Activated CD4-positive, alpha-beta T cell treated with anti-CD3 and anti-CD28 coated beads, Interleukin-2, amount 50 U/mL, for 24 hours (primary cell): ENCODE measurements around the gene BRD2.

ENCODE experiments used
- DNase-seq, 2 donors: peaks; one replicate each; pipeline ENCODE4 v3.0.0-alpha.2; 2020; ENCODE audit warnings: low read depth in 1 of 2, low spot score in 1 of 2

BRD2 gene

GRCh38 chr6:33023536-33023935 lies 55.1 kb downstream of the BRD2 start:
- no peak for DNase-seq

DNA sequence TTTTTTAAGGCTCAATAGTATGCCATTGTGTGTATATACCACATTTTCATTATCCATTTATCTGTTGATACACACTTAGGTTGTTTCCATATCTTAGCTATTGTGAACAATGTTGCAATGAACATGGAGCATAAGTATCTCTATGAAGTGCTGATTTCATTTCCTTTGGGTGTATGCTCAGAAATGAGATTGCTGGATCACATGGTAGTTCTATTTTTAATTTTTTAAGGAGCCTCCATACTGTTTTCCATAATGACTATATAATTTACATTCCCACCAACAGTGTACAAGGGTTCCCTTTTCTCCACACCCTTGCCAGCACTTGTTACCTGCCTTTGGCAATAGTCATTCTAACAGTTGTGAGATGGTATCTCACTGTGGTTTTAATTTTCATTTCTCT lies 56.1 kb downstream of the BRD2 start:
- DNase-seq, result no peak

DNA sequence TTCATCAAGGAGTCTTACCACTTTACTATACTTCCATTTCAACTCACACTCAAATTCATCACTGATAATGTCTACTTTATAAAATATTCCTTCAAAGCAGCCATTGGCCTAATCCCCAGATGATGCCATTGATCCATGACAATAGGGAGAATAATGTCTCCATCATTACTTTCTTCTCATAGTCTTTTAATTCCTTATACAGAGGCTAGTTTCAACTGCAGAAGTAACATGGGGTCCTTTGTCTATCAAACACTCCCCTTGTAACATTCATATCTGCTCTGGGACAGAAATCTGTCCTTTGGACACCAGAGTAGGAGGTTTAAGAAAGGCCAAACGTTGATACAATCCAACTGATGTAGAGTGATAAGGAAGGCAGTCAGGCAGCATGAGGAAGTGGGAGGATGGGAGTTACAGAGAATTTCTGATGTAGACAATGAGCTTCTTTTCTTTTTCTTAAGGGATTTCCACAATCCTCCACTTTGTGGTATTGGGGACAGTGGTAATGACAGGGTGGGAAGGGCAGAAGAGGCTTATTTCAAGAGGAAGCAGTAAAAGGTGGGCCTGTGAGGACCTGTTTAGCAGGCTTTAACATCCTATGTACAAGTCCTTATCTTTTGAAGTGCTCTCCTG lies 59.9 kb downstream of the BRD2 start:
- no peak for DNase-seq

GRCh38 chr6:33029328-33030184 lies 61.2 kb downstream of the BRD2 start:
- DNase-seq, result no peak

DNA sequence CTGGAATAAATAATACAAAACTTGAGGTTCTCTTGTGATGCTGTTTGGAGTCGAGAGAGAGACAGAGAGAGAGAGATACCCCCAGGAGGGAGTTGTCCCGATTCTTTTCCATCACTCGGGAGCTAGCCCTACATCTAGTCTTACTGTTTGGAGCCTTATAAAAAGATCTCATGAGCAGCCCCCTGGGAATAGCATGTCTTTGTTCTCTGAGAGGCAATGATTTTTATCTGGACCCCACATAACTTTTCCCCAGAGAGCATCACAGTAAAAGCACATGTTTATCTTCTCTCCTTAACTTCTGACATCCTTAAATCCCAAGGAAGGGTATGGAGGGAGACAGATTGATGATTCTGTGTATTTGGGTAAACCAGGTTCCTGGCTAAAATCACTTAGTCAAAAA lies 61.9 kb downstream of the BRD2 start:
- no peak for DNase-seq
